GM12878 (cell line): ENCODE measurements around the gene ADAMTS17. TPM values are rescaled to one million over a fixed set of nuclear protein-coding genes. Genes with fewer than 3 reads are reported as not detected.

Experiments used
- ATAC-seq: fragments of 200-7000 bp; cut with Tn5 transposase; 3 replicates; pipeline ENCODE4 v1.9.1; 2020; ENCODE audit warnings: mild to moderate bottlenecking, moderate library complexity
- BruUV-seq: library from RNA; stranded (reverse); fragments of 400-500 nt; replicated peaks from 2 replicates; lab custom pipeline; 2021; lab: Mats Ljungman, UMichigan
- CTCF ChIA-PET: fragments of 300-600 bp; sonication (Branson Sonifier 250); formaldehyde crosslinking; extraction: SDS; loops from one replicate; lab custom pipeline; 2021; ENCODE audit warnings: inconsistent platforms; lab: Yijun Ruan, JAX
- POLR2A ChIA-PET: fragments of 350-600 bp; formaldehyde crosslinking; extraction: SDS; loops from one replicate; lab custom pipeline; 2021; ENCODE audit warnings: inconsistent platforms; lab: Charles Lee
- RAD21 ChIA-PET: fragments of 300-600 bp; sonication (Branson Sonifier 250); formaldehyde crosslinking; loops from one replicate; lab custom pipeline; 2023; ENCODE audit warnings: antibody characterized with exemption; ENCODE audit not compliant: unreplicated experiment; lab: Charles Lee
- SMC1A ChIA-PET: fragments of 300-600 bp; sonication (Branson Sonifier 250); formaldehyde crosslinking; loops from one replicate; lab custom pipeline; 2023; ENCODE audit not compliant: unreplicated experiment, uncharacterized antibody; lab: Charles Lee
- DNase-seq: peaks from one replicate; pipeline ENCODE4 v3.0.0-alpha.2; 2011; ENCODE audit warnings: low read depth, low spot score
- FAIRE-seq: peaks from 3 replicates; lab custom pipeline; 2011; peaks lifted over from hg19 to GRCh38; lab: Jason Lieb, UNC
- H2AFZ ChIP-seq: 2 replicates; pipeline ENCODE4 v1.6.0; 2011; ENCODE audit warnings: low read depth, low read length, control low read depth; ENCODE audit not compliant: control insufficient read depth
- H3K27ac ChIP-seq: 2 replicates; pipeline ENCODE4 v1.5.1; 2011; ENCODE audit warnings: control low read depth; ENCODE audit not compliant: control insufficient read depth, insufficient read depth
- H3K27me3 ChIP-seq, 2 experiments: replicated peaks in 1 of 2; 2 replicates each; pipeline versions ENCODE4 v1.6.0 to v1.6.1; 2011; ENCODE audit warnings: low read length in 1 of 2; ENCODE audit not compliant: control insufficient read depth in 2 of 2, insufficient read depth in 2 of 2
- H3K36me3 ChIP-seq, 2 experiments: 2 replicates each; pipeline ENCODE4 v1.5.1; 2011; ENCODE audit warnings: low read length in 1 of 2; ENCODE audit not compliant: control insufficient read depth in 2 of 2, insufficient read depth in 2 of 2
- H3K4me1 ChIP-seq: 2 replicates; pipeline ENCODE4 v1.6.1; 2011; ENCODE audit warnings: mild to moderate bottlenecking, low read length, moderate library complexity, mixed read lengths; ENCODE audit not compliant: control insufficient read depth, insufficient read depth
- H3K4me2 ChIP-seq: 2 replicates; pipeline ENCODE4 v1.6.0; 2011; ENCODE audit warnings: control low read depth; ENCODE audit not compliant: control insufficient read depth, insufficient read depth
- H3K4me3 ChIP-seq: fragments of 200-600 bp; sonication (generic); 2 replicates; pipeline ENCODE4 v1.5.1; 2016
- H3K79me2 ChIP-seq: 2 replicates; pipeline ENCODE4 v1.6.0; 2011; ENCODE audit warnings: low read length; ENCODE audit not compliant: control insufficient read depth, insufficient read depth
- H3K9ac ChIP-seq: 2 replicates; pipeline ENCODE4 v1.8.0; 2011; ENCODE audit warnings: low read length, control low read depth, mixed read lengths; ENCODE audit not compliant: control insufficient read depth, insufficient read depth
- H3K9me3 ChIP-seq: replicated peaks from 3 replicates; pipeline ENCODE4 v1.5.1; 2011; ENCODE audit warnings: mild to moderate bottlenecking, low read length; ENCODE audit not compliant: control insufficient read depth, insufficient read depth
- H4K20me1 ChIP-seq: 2 replicates; pipeline ENCODE4 v1.6.0; 2011; ENCODE audit not compliant: control insufficient read depth, insufficient read depth
- ATF7 ChIP-seq: fragments of 450-650 bp; IDR thresholded peaks from 2 replicates; pipeline ENCODE4 v1.6.1; 2016; ENCODE audit warnings: low read depth, mild to moderate bottlenecking
- BACH1 ChIP-seq: fragments of 450-650 bp; IDR thresholded peaks from 2 replicates; pipeline ENCODE4 v1.6.1; 2017; ENCODE audit warnings: mild to moderate bottlenecking, borderline replicate concordance
- ETV6 ChIP-seq, 2 experiments: fragments of 450-650 bp in 1 of 2; IDR thresholded peaks in 1 of 2; conservative IDR thresholded peaks in 1 of 2; 2 replicates each; pipeline ENCODE4 v1.6.1; 2014; ENCODE audit warnings: antibody characterized with exemption in 1 of 2, borderline replicate concordance in 1 of 2, low read depth in 1 of 2, mild to moderate bottlenecking in 1 of 2, moderate library complexity in 1 of 2
- GABPA ChIP-seq: IDR thresholded peaks from 2 replicates; pipeline ENCODE4 v1.6.1; 2014; ENCODE audit warnings: antibody characterized with exemption, low read depth, mild to moderate bottlenecking, inconsistent platforms
- HDAC2 ChIP-seq: fragments of 200-600 bp; sonication (generic); IDR thresholded peaks from 2 replicates; pipeline ENCODE4 v1.6.1; 2017
- KAT2A ChIP-seq: conservative IDR thresholded peaks from 2 replicates; pipeline ENCODE4 v1.6.1; 2011; ENCODE audit warnings: low read depth, low read length; ENCODE audit not compliant: control insufficient read depth
- MXI1 ChIP-seq: fragments of 150-350 bp; IDR thresholded peaks from 2 replicates; pipeline ENCODE4 v1.6.1; 2011; ENCODE audit warnings: low read depth, mild to moderate bottlenecking, inconsistent platforms, low read length, improper control_type of control experiment
- PAX5 ChIP-seq: IDR thresholded peaks from 2 replicates; pipeline ENCODE4 v1.6.1; 2011; ENCODE audit warnings: low read depth, low read length, borderline replicate concordance
- PAX8 ChIP-seq: fragments of 450-650 bp; IDR thresholded peaks from 2 replicates; pipeline ENCODE4 v1.6.1; 2017; ENCODE audit warnings: mild to moderate bottlenecking, moderate library complexity
- SMC3 ChIP-seq: IDR thresholded peaks from 2 replicates; pipeline ENCODE4 v1.6.1; 2011; ENCODE audit warnings: low read length, improper control_type of control experiment, borderline replicate concordance
- SP1 ChIP-seq: IDR thresholded peaks from one replicate; pipeline ENCODE4 v1.6.1; 2011; ENCODE audit warnings: low read depth, low read length
- WRNIP1 ChIP-seq: IDR thresholded peaks from 2 replicates; pipeline ENCODE4 v1.6.1; 2011; ENCODE audit warnings: low read depth, low read length, improper control_type of control experiment, borderline replicate concordance
- YY1 ChIP-seq: IDR thresholded peaks from 2 replicates; pipeline ENCODE4 v1.6.1; 2011; ENCODE audit warnings: low read depth, mild to moderate bottlenecking, low read length
- ZSCAN29 ChIP-seq: fragments of 450-650 bp; IDR thresholded peaks from 2 replicates; pipeline ENCODE4 v1.6.1; 2017; ENCODE audit warnings: mild to moderate bottlenecking, moderate library complexity
- WGBS: methylation state at CpG from one replicate; pipeline ENCODE4 v1.1.6; 2016; ENCODE audit warnings: low lambda C conversion rate; ENCODE audit not compliant: insufficient replicate concordance, insufficient coverage; ENCODE audit errors: missing lambda C conversion rate; 5-methylcytosine and 5-hydroxymethylcytosine counted together
- in situ Hi-C: fragments of 300-500 bp; cut with MboI; formaldehyde crosslinking; loops from 9 replicates; pipeline ENCODE4 v1.14.3; 2018; ENCODE audit warnings: mixed read lengths
- intact Hi-C: fragments of 100-400 bp; cut with micrococcal nuclease; formaldehyde crosslinking; loops from one replicate; pipeline ENCODE4 v1.14.2; 2022; ENCODE audit not compliant: unreplicated experiment
- polyA plus RNA-seq, 11 experiments: library from polyadenylated mRNA; depleted of rRNA in 4 of 11; unstranded in 6 of 11; stranded (reverse) in 5 of 11; fragments of >200 nt; fragmentation: Nextera tagmentation in 4 of 11; fragmentation: Illumina TruSeq in 1 of 11; extraction: Ambion mirVana in 4 of 11; extraction: Trizol in 1 of 11; gene quantifications; 1 replicate in 1 of 11; 2 replicates in 10 of 11; pipeline versions ENCODE4 v1.2.1 to v1.2.3, GENCODE V29; 2011 to 2016; ENCODE audit warnings: inconsistent platforms in 2 of 11, missing spikeins in 2 of 11, low read depth in 1 of 11
- total RNA-seq, 4 experiments: library from RNA; depleted of rRNA in 3 of 4; stranded (reverse); fragments of >200 nt in 3 of 4; fragmentation: Illumina TruSeq in 1 of 4; extraction: Trizol in 1 of 4; gene quantifications; 2 replicates each; pipeline versions ENCODE4 v1.2.1 to v1.2.3, GENCODE V29; 2013 to 2021
- TF ChIP-seq, protein P1 (sequence below): IDR thresholded peaks from 2 replicates; pipeline ENCODE4 v1.6.1; 2011; ENCODE audit warnings: low read depth, low read length, improper control_type of control experiment, borderline replicate concordance
- TF ChIP-seq, protein P2 (sequence below): fragments of 450-650 bp; IDR thresholded peaks from 2 replicates; pipeline ENCODE4 v1.6.1; 2016; ENCODE audit warnings: mild to moderate bottlenecking

ADAMTS17 gene
- total and polyA plus RNA-seq, 10 of the 15 experiments (the other 5 are each of a cell fraction or from before 2014, with no cell fraction given), result 0.04 to 0.50 (median 0.10) TPM; not detected in 4

DNA sequence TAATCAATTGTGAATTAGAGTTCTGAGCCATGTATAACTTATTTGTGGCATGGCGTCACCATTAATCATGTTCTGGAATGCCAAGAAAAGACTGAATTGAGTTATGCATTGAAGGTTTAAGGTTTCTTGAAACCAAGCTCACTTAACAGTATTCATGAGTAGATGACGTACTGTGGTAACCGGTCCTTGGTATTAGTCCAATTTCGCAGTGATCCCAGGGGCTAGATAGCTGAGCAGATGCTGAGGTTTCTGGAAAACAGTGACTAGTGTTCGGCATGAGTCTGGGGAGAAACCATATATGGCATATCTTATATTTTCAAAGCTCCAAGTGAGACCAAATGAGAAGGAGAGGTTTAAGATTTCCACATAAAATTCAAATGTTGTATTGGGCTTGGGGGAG lies 390.3 kb downstream of the ADAMTS17 start:
- H3K79me2 ChIP-seq, result no peaks in the 10 kb centered on the region
- 58% methylated on average over 5 of the region's 5 CpGs for WGBS
- ChIA-PET CTCF (no interaction called here), RAD21 (no interaction called here), SMC1A (no interaction called here), POLR2A (no interaction called here)
- no peaks in the 10 kb centered on the region for H3K36me3 ChIP-seq
- FAIRE-seq, result no peak
- no peaks in the 10 kb centered on the region for H3K27me3 ChIP-seq
- DNase-seq, result no peak
- H3K4me3 ChIP-seq, result no peak overlapping the region
- H2AFZ ChIP-seq, result no peak overlapping the region
- H3K27ac ChIP-seq, result no peak overlapping the region
- no peaks in the 10 kb centered on the region for H3K4me1 ChIP-seq
- H3K9ac ChIP-seq, result no peak overlapping the region
- in situ Hi-C loops (no loop called here), intact Hi-C loops (no loop called here)
- no peak overlapping the region for H3K4me2 ChIP-seq
- no peaks in the 10 kb centered on the region; the same call in 2 of the 3 replicates for H3K9me3 ChIP-seq
- H4K20me1 ChIP-seq, result no peaks in the 10 kb centered on the region
- BruUV-seq, result no TSS peak
- no peak for TF ChIP-seq ATF7
- TF ChIP-seq GABPA, result no peak
- TF ChIP-seq SP1, result no peak
- TF ChIP-seq YY1, result no peak
- TF ChIP-seq ETV6 (conservative IDR thresholded peaks at IDR 0.05 in 1 of 2, IDR thresholded peaks at IDR 0.05 in 1 of 2; ENCODE audit: borderline replicate concordance in 1 of 2, low read depth in 1 of 2), result no peak
- TF ChIP-seq KAT2A, result no peak
- TF ChIP-seq PAX5, result no peak
- TF ChIP-seq HDAC2, result no peak
- TF ChIP-seq PAX8, result no peak
- TF ChIP-seq, protein P1, sequence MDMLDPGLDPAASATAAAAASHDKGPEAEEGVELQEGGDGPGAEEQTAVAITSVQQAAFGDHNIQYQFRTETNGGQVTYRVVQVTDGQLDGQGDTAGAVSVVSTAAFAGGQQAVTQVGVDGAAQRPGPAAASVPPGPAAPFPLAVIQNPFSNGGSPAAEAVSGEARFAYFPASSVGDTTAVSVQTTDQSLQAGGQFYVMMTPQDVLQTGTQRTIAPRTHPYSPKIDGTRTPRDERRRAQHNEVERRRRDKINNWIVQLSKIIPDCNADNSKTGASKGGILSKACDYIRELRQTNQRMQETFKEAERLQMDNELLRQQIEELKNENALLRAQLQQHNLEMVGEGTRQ, result no peak
- TF ChIP-seq SMC3, result no peak
- TF ChIP-seq, protein P2, sequence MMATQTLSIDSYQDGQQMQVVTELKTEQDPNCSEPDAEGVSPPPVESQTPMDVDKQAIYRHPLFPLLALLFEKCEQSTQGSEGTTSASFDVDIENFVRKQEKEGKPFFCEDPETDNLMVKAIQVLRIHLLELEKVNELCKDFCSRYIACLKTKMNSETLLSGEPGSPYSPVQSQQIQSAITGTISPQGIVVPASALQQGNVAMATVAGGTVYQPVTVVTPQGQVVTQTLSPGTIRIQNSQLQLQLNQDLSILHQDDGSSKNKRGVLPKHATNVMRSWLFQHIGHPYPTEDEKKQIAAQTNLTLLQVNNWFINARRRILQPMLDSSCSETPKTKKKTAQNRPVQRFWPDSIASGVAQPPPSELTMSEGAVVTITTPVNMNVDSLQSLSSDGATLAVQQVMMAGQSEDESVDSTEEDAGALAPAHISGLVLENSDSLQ, result no peak
- no peak for TF ChIP-seq MXI1
- TF ChIP-seq BACH1, result no peak
- no peak for TF ChIP-seq WRNIP1
- TF ChIP-seq ZSCAN29, result no peak
- ATAC-seq, result no peak
